Fibroblast of lung (primary cell): Measurements from ENCODE around the gene C4orf46. TPM values are rescaled to one million over a fixed set of nuclear protein-coding genes. Genes with fewer than 3 reads are reported as not detected.

ENCODE experiments used
- DNase-seq, 2 donors: peaks; one replicate each; pipeline versions ENCODE4 v3.0.0 to v3.0.0-alpha.2; 2010; ENCODE audit warnings: low read depth in 2 of 2
- H2AFZ ChIP-seq: 2 replicates; pipeline ENCODE4 v1.5.1; 2012; ENCODE audit warnings: low read length, control low read depth, inconsistent platforms
- H3K27ac ChIP-seq: 2 replicates; pipeline ENCODE4 v1.5.1; 2011; ENCODE audit warnings: low read length, control low read depth; ENCODE audit not compliant: insufficient read depth
- H3K27me3 ChIP-seq: 2 replicates; pipeline ENCODE4 v1.5.1; 2011; ENCODE audit warnings: mild to moderate bottlenecking, low read length; ENCODE audit not compliant: control insufficient read depth, insufficient read depth
- H3K36me3 ChIP-seq: 2 replicates; pipeline ENCODE4 v1.5.1; 2011; ENCODE audit warnings: low read length; ENCODE audit not compliant: control insufficient read depth, insufficient read depth
- H3K4me1 ChIP-seq: 2 replicates; pipeline ENCODE4 v1.5.1; 2011; ENCODE audit warnings: low read length; ENCODE audit not compliant: control insufficient read depth, insufficient read depth; ENCODE audit errors: extremely low read depth
- H3K4me2 ChIP-seq: 2 replicates; pipeline ENCODE4 v1.5.1; 2011; ENCODE audit warnings: low read length, control low read depth; ENCODE audit not compliant: insufficient read depth; ENCODE audit errors: extremely low read depth
- H3K4me3 ChIP-seq, 4 experiments: fragments of 200-600 bp in 1 of 4; sonication (generic) in 1 of 4; replicated peaks in 1 of 4; 2 replicates each; pipeline ENCODE4 v1.5.1; 2011 to 2016; ENCODE audit warnings: low read length in 4 of 4, low read depth in 3 of 4, mild to moderate bottlenecking in 3 of 4, control low read depth in 2 of 4, inconsistent platforms in 1 of 4, mixed read lengths in 1 of 4; ENCODE audit not compliant: insufficient read depth in 1 of 4; ENCODE audit errors: control extremely low read depth in 1 of 4
- H3K79me2 ChIP-seq: 2 replicates; pipeline ENCODE4 v1.5.1; 2012; ENCODE audit warnings: mild to moderate bottlenecking, low read length, inconsistent platforms; ENCODE audit not compliant: control insufficient read depth, insufficient read depth
- H3K9ac ChIP-seq: 2 replicates; pipeline ENCODE4 v1.5.1; 2011; ENCODE audit warnings: mild to moderate bottlenecking, low read length, control low read depth; ENCODE audit not compliant: insufficient read depth
- H3K9me3 ChIP-seq: 2 replicates; pipeline ENCODE4 v1.5.1; 2012; ENCODE audit warnings: low read depth, low read length; ENCODE audit not compliant: control insufficient read depth, insufficient read depth
- H4K20me1 ChIP-seq: 2 replicates; pipeline ENCODE4 v1.5.1; 2011; ENCODE audit warnings: low read length; ENCODE audit not compliant: control insufficient read depth, insufficient read depth; ENCODE audit errors: extremely low read depth
- EZH2 ChIP-seq: IDR thresholded peaks from 2 replicates; pipeline ENCODE4 v1.5.1; 2012; ENCODE audit warnings: low read length, control low read depth, mild to moderate bottlenecking; ENCODE audit errors: missing control alignments
- polyA plus RNA-seq, 2 donors: library from polyadenylated mRNA; depleted of rRNA in 1 of 2; stranded (reverse) in 1 of 2; unstranded in 1 of 2; fragments of >200 nt; gene quantifications; 2 replicates each; pipeline ENCODE4 v1.2.1, GENCODE V29; 2011 to 2012; ENCODE audit warnings: missing spikeins in 1 of 2
- total RNA-seq: library from RNA; depleted of rRNA; stranded (reverse); fragments of >200 nt; gene quantifications from 2 replicates; pipeline ENCODE4 v1.2.1, GENCODE V29; 2014
- TF ChIP-seq, protein P1 (sequence below), 2 donors: IDR thresholded peaks in 1 of 2; conservative IDR thresholded peaks in 1 of 2; 1 replicate in 1 of 2; 2 replicates in 1 of 2; pipeline ENCODE4 v1.5.1; 2011 to 2012; ENCODE audit warnings: low read length in 2 of 2, control low read depth in 1 of 2, inconsistent platforms in 1 of 2, low read depth in 1 of 2, mild to moderate bottlenecking in 1 of 2

Gene C4orf46
- total and polyA plus RNA-seq, 2 donors (not counting 1 experiment from before 2014, with no cell fraction given), result 11.2 to 11.8 TPM

DNA sequence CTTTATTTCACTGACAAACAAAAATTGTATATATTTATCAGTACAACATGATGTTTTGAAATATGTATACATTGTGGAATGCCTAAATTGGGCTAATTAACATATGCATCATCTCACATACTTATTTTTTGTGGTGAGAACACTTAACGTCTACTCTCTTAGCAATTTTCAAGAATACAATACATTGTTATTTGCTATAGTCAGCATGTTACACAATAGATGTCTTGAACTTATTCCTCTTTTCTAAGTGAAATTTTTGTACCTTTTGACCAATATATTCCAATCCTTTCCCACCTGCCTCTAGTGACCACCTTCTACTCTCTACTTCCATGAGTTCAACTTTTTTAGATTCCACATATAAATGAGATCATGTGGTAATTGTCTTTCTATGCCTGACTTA, 35.1 kb downstream of the C4orf46 start:
- H2AFZ ChIP-seq, result no peak overlapping the region
- no peak overlapping the region for H3K4me2 ChIP-seq
- H3K27ac ChIP-seq, result no peak overlapping the region
- H3K4me3 ChIP-seq, result no peak overlapping the region
- H3K4me1 ChIP-seq, result no peaks in the 10 kb centered on the region
- no peak for DNase-seq
- TF ChIP-seq EZH2, result no peak
- TF ChIP-seq, protein P1, sequence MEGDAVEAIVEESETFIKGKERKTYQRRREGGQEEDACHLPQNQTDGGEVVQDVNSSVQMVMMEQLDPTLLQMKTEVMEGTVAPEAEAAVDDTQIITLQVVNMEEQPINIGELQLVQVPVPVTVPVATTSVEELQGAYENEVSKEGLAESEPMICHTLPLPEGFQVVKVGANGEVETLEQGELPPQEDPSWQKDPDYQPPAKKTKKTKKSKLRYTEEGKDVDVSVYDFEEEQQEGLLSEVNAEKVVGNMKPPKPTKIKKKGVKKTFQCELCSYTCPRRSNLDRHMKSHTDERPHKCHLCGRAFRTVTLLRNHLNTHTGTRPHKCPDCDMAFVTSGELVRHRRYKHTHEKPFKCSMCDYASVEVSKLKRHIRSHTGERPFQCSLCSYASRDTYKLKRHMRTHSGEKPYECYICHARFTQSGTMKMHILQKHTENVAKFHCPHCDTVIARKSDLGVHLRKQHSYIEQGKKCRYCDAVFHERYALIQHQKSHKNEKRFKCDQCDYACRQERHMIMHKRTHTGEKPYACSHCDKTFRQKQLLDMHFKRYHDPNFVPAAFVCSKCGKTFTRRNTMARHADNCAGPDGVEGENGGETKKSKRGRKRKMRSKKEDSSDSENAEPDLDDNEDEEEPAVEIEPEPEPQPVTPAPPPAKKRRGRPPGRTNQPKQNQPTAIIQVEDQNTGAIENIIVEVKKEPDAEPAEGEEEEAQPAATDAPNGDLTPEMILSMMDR (conservative IDR thresholded peaks at IDR 0.05 in 1 of 2, IDR thresholded peaks at IDR 0.05 in 1 of 2; ENCODE audit: low read depth in 1 of 2, low read length in 2 of 2), result no peak
- H3K9ac ChIP-seq, result no peak overlapping the region
- H3K36me3 ChIP-seq, result no peaks in the 10 kb centered on the region
- H3K79me2 ChIP-seq, result no peaks in the 10 kb centered on the region
- H4K20me1 ChIP-seq, result no peaks in the 10 kb centered on the region
- no peaks in the 10 kb centered on the region for H3K9me3 ChIP-seq
- H3K27me3 ChIP-seq, result peaks cover 3% of the 10 kb centered on the region

DNA sequence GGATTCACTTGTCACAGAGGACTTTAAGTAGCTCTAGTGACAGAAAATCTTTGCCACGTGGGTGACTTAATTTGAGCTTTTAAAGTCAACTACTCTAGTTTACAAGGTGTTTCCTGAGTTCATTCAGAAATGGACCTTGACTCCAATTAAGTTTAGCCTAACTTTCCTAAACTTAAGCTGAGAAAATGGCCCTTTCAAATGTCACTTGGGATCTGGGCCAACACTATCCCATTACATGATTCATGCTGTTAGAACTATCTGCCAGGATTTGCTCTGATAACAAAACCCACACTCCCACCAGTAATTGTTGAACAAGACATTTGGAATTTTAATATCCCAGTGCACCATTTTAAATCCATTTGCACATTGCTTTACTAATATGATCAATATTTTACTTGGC, 40.8 kb downstream of the C4orf46 start:
- peak; percentile 47 to 86 for DNase-seq
- Histone ChIP-seq H3K4me3 (no peak overlapping the region), H3K4me2 (no peak overlapping the region), H3K9me3 (no peaks in the 10 kb centered on the region), H3K9ac (no peak overlapping the region), H3K36me3 (no peaks in the 10 kb centered on the region), H2AFZ (no peak overlapping the region), H4K20me1 (no peaks in the 10 kb centered on the region), H3K79me2 (no peaks in the 10 kb centered on the region), H3K27ac (no peak overlapping the region), H3K4me1 (no peaks in the 10 kb centered on the region), H3K27me3 (no peaks in the 10 kb centered on the region)
- no peak for TF ChIP-seq EZH2
- TF ChIP-seq, protein P1 (conservative IDR thresholded peaks at IDR 0.05 in 1 of 2, IDR thresholded peaks at IDR 0.05 in 1 of 2; ENCODE audit: low read depth in 1 of 2, low read length in 2 of 2), result no peak

DNA sequence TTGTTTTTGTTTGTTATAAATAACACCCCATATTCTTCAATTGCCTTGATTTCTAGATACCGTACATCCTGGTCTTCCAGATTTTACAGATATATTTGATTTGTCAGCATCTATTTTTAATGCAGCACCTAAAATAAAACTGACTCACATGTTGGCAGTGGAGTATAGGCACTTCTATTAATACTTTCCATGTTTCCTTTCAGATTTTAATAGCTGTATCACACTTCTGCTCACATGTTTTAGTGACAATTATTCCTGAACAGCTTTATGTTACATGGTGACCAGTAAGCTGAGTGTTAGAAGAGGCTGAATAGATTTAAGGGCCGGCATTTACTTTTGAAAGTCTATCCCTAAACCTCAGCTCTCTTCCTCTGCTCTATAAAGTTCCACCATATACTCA, 46.1 kb downstream of the C4orf46 start:
- Histone ChIP-seq H4K20me1 (no peaks in the 10 kb centered on the region), H2AFZ (no peak overlapping the region), H3K4me1 (no peaks in the 10 kb centered on the region), H3K27me3 (no peaks in the 10 kb centered on the region), H3K9me3 (no peaks in the 10 kb centered on the region), H3K36me3 (no peaks in the 10 kb centered on the region), H3K4me2 (no peak overlapping the region), H3K79me2 (no peaks in the 10 kb centered on the region), H3K9ac (no peak overlapping the region), H3K27ac (no peak overlapping the region), H3K4me3 (no peak overlapping the region)
- no peak for DNase-seq
- no peak for TF ChIP-seq EZH2
- TF ChIP-seq, protein P1 (conservative IDR thresholded peaks at IDR 0.05 in 1 of 2, IDR thresholded peaks at IDR 0.05 in 1 of 2; ENCODE audit: low read depth in 1 of 2, low read length in 2 of 2), result no peak
